Transverse colon (tissue), 4 donors: ENCODE measurements around the gene TIGD1.

Experiments used
- EP300 ChIP-seq: sonication (generic); formaldehyde crosslinking; IDR thresholded peaks from one replicate; pipeline ENCODE4 v1.6.1; 2017; ENCODE audit warnings: antibody characterized with exemption, low read depth
- POLR2A ChIP-seq: fragments of 450-650 bp; IDR thresholded peaks from one replicate; pipeline ENCODE4 v1.6.1; 2016; ENCODE audit warnings: antibody characterized with exemption, mild to moderate bottlenecking, moderate library complexity
- POLR2AphosphoS5 ChIP-seq, 3 donors: sonication (generic); formaldehyde crosslinking; IDR thresholded peaks; one replicate each; pipeline ENCODE4 v1.6.1; 2016; ENCODE audit warnings: antibody characterized with exemption in 3 of 3
- TF ChIP-seq, protein P1 (sequence below), 5 experiments: fragments of 200-600 bp in 3 of 5; fragments of 450-650 bp in 2 of 5; sonication (generic) in 3 of 5; IDR thresholded peaks; 1 replicate in 2 of 5; 2 replicates in 3 of 5; pipeline ENCODE4 v1.5.1; 2016 to 2017; ENCODE audit warnings: antibody characterized with exemption in 5 of 5, inconsistent platforms in 3 of 5, mild to moderate bottlenecking in 2 of 5, moderate library complexity in 1 of 5

DNA sequence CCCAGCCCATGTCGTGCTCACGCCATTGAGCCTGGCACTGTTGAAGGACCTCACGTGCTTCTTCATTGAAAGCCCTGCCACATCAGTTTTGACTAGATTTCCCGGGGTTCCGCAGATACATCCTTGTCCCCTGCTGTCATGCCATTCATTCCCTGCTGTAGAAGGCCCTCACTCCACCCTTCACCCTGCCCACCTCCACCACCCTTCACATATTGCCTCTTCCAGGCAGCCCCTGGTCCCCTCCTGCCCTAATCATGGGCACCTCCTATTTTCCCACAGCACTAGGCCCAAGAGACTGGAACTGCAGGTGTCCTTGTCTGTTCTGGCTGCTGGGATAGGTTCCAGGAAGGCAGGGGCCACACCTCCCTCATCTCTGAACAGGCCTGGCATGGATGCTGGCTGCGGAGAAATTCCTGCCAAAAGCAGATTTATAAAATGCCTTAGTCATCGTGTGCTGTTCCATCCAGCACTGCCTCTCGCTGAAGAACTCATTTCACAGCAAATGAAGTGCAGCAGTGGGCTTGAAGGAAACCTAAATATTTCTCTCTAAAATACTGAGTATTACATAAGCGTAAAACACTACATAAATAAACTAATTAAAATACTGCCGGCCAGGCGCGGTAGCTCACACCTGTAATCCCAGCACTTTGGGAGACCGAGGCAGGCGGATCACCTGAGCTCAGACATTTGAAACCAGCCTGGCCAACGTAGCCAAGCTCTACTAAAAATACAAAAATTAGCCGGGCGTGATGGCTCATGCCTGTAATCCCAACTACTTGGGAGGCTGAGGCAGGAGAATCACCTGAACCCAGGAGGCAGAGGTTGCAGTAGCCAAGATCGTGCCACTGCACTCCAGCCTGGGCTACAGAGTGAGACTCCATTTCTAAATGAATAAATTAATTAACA is 38.6 kb upstream of the TIGD1 start:
- TF ChIP-seq POLR2A = no peak
- TF ChIP-seq, protein P1, sequence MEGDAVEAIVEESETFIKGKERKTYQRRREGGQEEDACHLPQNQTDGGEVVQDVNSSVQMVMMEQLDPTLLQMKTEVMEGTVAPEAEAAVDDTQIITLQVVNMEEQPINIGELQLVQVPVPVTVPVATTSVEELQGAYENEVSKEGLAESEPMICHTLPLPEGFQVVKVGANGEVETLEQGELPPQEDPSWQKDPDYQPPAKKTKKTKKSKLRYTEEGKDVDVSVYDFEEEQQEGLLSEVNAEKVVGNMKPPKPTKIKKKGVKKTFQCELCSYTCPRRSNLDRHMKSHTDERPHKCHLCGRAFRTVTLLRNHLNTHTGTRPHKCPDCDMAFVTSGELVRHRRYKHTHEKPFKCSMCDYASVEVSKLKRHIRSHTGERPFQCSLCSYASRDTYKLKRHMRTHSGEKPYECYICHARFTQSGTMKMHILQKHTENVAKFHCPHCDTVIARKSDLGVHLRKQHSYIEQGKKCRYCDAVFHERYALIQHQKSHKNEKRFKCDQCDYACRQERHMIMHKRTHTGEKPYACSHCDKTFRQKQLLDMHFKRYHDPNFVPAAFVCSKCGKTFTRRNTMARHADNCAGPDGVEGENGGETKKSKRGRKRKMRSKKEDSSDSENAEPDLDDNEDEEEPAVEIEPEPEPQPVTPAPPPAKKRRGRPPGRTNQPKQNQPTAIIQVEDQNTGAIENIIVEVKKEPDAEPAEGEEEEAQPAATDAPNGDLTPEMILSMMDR (IDR thresholded peaks at IDR 0.05) = no peak
- no peak for TF ChIP-seq EP300
- no peak for TF ChIP-seq POLR2AphosphoS5 (IDR thresholded peaks at IDR 0.05)
